Measurements from ENCODE around the gene ABHD12.

Gene ABHD12

GRCh38 chr20:25303292-25304024 lies 87.2 kb downstream of the ABHD12 start:
- no peak for DNase-seq

- no peak for DNase-seq
Measured at GRCh38 chr20:25302596-25302995, 88.0 kb downstream of the ABHD12 start.

- DNase-seq: no peak
Measured at GRCh38 chr20:25301357-25301920, 89.2 kb downstream of the ABHD12 start.

- DNase-seq: peak in 1 of 3 donors; percentile 40
Measured at GRCh38 chr20:25300496-25301170, 90.0 kb downstream of the ABHD12 start.

GRCh38 chr20:25299806-25300205 lies 90.8 kb downstream of the ABHD12 start:
- no peak for DNase-seq

GRCh38 chr20:25297141-25297905 lies 93.3 kb downstream of the ABHD12 start:
- no peak for DNase-seq

GRCh38 chr20:25296094-25297093 lies 94.2 kb downstream of the ABHD12 start:
- DNase-seq: no peak

GRCh38 chr20:25295386-25296093 lies 95.1 kb downstream of the ABHD12 start:
- DNase-seq: no peak

- peak; percentile 56 to 81 (median 64) for DNase-seq
Measured at GRCh38 chr20:25294459-25295385, 95.9 kb downstream of the ABHD12 start.

- no peak for DNase-seq
Measured at GRCh38 chr20:25293910-25294458, 96.7 kb downstream of the ABHD12 start.

GRCh38 chr20:25293507-25293906 lies 97.1 kb downstream of the ABHD12 start:
- DNase-seq: no peak

- no peak for DNase-seq
Measured at GRCh38 chr20:25292176-25292891, 98.3 kb downstream of the ABHD12 start.

GRCh38 chr20:25291432-25292133 lies 99.1 kb downstream of the ABHD12 start:
- no peak for DNase-seq

- DNase-seq: no peak
Measured at GRCh38 chr20:25290646-25291431, 99.8 kb downstream of the ABHD12 start.

GRCh38 chr20:25289886-25290597 lies 100.6 kb downstream of the ABHD12 start:
- no peak for DNase-seq

- peak in 1 of 3 donors; percentile 14 for DNase-seq
Measured at GRCh38 chr20:25288291-25289181, 102.1 kb downstream of the ABHD12 start.
